GM12872 (cell line): Measurements from ENCODE around the gene MYPN.

Experiments used
- CTCF ChIP-seq: IDR thresholded peaks from 3 replicates; pipeline ENCODE4 v1.5.1; 2011; ENCODE audit warnings: low read depth, mild to moderate bottlenecking, low read length, moderate library complexity; ENCODE audit not compliant: insufficient read depth

MYPN gene

GRCh38 chr10:68086910-68087684, 22.2 kb upstream of the MYPN start:
- TF ChIP-seq CTCF: no peak

GRCh38 chr10:68087685-68088401, 21.4 kb upstream of the MYPN start:
- no peak for TF ChIP-seq CTCF

GRCh38 chr10:68088740-68089139, 20.5 kb upstream of the MYPN start:
- TF ChIP-seq CTCF: no peak

- TF ChIP-seq CTCF: no peak
Measured at GRCh38 chr10:68090586-68090985, 18.7 kb upstream of the MYPN start.

GRCh38 chr10:68092512-68092911, 16.8 kb upstream of the MYPN start:
- TF ChIP-seq CTCF: no peak

GRCh38 chr10:68095153-68095552, 14.1 kb upstream of the MYPN start:
- TF ChIP-seq CTCF: no peak

- no peak for TF ChIP-seq CTCF
Measured at GRCh38 chr10:68096913-68097516, 12.3 kb upstream of the MYPN start.
